Breast epithelium (tissue), 3 donors: ENCODE measurements around the gene PWP1.

ENCODE experiments used
- POLR2A ChIP-seq: fragments of 450-650 bp; IDR thresholded peaks from one replicate; pipeline ENCODE4 v1.6.1; 2016; ENCODE audit warnings: antibody characterized with exemption, mild to moderate bottlenecking, moderate library complexity
- TF ChIP-seq, protein P1 (sequence below), 3 donors: fragments of 450-650 bp; IDR thresholded peaks; one replicate each; pipeline ENCODE4 v1.5.1; 2016 to 2017; ENCODE audit warnings: antibody characterized with exemption in 3 of 3, mild to moderate bottlenecking in 3 of 3, moderate library complexity in 3 of 3

DNA sequence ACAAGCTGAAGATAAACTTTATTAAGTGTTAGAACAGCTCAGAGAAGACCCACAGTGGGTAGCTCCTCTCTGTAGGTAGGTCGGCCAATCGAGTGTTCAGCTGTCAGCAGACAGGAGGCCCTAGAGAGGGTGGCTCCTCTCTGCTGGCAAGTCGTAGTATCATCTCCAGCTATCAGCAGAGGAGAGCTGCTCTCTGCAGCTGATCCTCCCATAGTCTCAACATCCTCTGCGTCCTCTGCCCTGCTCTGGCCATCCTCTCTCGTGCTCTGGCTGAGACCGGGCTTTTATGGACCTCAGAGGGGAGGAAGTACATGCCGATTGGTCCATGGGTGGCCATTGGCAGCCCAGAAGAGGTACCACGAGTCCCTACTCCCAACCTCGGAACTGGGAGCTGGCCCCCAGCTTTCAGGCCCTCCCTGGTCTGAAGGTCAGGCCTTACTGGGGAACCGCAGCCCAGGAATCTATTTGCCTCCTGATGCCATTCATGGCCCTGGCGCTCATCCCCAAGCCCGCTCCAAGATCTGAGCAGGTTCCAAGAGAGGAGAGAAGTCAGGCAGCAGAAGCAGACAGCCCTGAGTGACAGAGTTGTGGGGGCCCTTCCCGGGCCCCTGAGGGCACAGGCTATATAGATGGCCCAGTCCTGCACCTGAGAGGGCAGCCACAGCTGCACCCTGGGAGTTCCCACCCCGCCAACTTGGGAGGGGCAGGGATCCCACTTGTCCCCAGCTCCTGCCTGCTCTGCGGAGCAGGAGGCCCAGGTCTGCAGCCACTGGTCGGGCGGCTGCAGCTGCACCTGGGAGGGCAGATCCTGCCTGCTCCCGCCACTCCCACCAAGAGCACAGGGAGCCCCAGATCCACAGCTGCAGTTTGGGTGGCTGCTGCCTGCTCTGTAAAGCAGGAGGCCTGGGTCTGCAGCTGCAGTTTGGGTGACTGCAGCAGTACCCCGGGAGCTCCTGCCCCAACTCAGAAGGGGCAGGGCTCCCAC is 3.5 kb upstream of the PWP1 start:
- TF ChIP-seq, protein P1, sequence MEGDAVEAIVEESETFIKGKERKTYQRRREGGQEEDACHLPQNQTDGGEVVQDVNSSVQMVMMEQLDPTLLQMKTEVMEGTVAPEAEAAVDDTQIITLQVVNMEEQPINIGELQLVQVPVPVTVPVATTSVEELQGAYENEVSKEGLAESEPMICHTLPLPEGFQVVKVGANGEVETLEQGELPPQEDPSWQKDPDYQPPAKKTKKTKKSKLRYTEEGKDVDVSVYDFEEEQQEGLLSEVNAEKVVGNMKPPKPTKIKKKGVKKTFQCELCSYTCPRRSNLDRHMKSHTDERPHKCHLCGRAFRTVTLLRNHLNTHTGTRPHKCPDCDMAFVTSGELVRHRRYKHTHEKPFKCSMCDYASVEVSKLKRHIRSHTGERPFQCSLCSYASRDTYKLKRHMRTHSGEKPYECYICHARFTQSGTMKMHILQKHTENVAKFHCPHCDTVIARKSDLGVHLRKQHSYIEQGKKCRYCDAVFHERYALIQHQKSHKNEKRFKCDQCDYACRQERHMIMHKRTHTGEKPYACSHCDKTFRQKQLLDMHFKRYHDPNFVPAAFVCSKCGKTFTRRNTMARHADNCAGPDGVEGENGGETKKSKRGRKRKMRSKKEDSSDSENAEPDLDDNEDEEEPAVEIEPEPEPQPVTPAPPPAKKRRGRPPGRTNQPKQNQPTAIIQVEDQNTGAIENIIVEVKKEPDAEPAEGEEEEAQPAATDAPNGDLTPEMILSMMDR (IDR thresholded peaks at IDR 0.05) = no peak
- TF ChIP-seq POLR2A = no peak
